HFF-Myc (cell line): ENCODE data around the gene LRMDA.

ENCODE experiments used
- DNase-seq: peaks from one replicate; pipeline ENCODE4 v3.0.0-alpha.2; 2011; ENCODE audit warnings: low read depth; ENCODE audit errors: extremely low read depth
- H3K4me3 ChIP-seq: replicated peaks from 2 replicates; pipeline ENCODE4 v1.5.1; 2011; ENCODE audit warnings: low read depth, mild to moderate bottlenecking, control low read depth, low read length
- CTCF ChIP-seq: IDR thresholded peaks from 2 replicates; pipeline ENCODE4 v1.5.1; 2012; ENCODE audit warnings: mild to moderate bottlenecking, low read depth, low read length, control low read depth; ENCODE audit errors: missing control alignments

The LRMDA gene

GRCh38 chr10:75936841-75937240 lies 505.4 kb downstream of the LRMDA start:
- DNase-seq = no peak
- no peak for TF ChIP-seq CTCF

GRCh38 chr10:75937823-75938222 lies 506.4 kb downstream of the LRMDA start:
- no peak for DNase-seq
- H3K4me3 ChIP-seq = no peak overlapping the region
- no peak for TF ChIP-seq CTCF

More at GRCh38 chr10:75936841-75937240, 505.4 kb downstream of the LRMDA start:
- H3K4me3 ChIP-seq = no peak overlapping the region

GRCh38 chr10:75938380-75939122 lies 507.1 kb downstream of the LRMDA start:
- no peak for TF ChIP-seq CTCF
- no peak for DNase-seq
- H3K4me3 ChIP-seq = no peak overlapping the region

DNA sequence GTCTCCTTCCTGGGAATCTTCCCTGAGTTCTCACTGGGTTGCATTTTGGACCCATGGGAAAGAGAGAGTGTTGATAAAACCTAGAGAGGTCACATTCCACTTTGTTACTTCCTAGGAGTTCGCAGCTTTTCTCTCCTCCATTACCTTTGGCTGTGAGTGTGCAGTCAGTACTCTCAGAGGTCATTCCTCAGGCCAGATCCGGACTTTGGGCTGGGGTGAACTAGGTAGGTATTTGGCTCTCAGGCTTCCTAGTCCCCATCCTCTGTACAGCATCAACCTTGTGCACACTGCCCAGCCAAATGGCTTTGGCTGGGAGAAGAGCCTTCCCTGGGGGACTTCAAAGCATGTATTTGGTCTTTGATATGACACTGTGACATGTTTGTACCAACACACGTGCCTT lies 508.1 kb downstream of the LRMDA start:
- no peak for DNase-seq
- no peak for TF ChIP-seq CTCF
- no peak overlapping the region for H3K4me3 ChIP-seq

GRCh38 chr10:75940742-75941141 lies 509.3 kb downstream of the LRMDA start:
- DNase-seq = no peak
- H3K4me3 ChIP-seq = no peak overlapping the region

GRCh38 chr10:75941223-75941801 lies 509.9 kb downstream of the LRMDA start:
- no peak for DNase-seq
- TF ChIP-seq CTCF = no peak
- H3K4me3 ChIP-seq = no peak overlapping the region

More at GRCh38 chr10:75940742-75941141, 509.3 kb downstream of the LRMDA start:
- no peak for TF ChIP-seq CTCF
